Activated CD8-positive, alpha-beta memory T cell treated with anti-CD3 and anti-CD28 coated beads, Interleukin-2, amount 10 ng/mL, durations not matched to agents 7 days and 5 days (primary cell): Measurements from ENCODE around the gene CPED1. TPM values are rescaled to one million over a fixed set of nuclear protein-coding genes. Genes with fewer than 3 reads are reported as not detected.

Experiments used
- ATAC-seq: fragments of 150-1000 bp; cut with Tn5 transposase; one replicate; pipeline ENCODE4 v1.10.0; 2021; ENCODE audit warnings: moderate library complexity
- CTCF ChIA-PET: fragments of 350-600 bp; sonication (Branson Sonifier 250); formaldehyde crosslinking; loops from one replicate; lab custom pipeline; 2021; ENCODE audit warnings: antibody characterized with exemption; lab: Charles Lee
- DNase-seq: peaks from one replicate; pipeline ENCODE4 v3.0.0-alpha.2; 2020
- H3K27ac Mint-ChIP-seq: one replicate; pipeline ENCODE4 v1.8.0; 2021; ENCODE audit warnings: mild to moderate bottlenecking, mixed read lengths
- H3K27me3 Mint-ChIP-seq: one replicate; pipeline ENCODE4 v1.8.0; 2021; ENCODE audit warnings: mixed read lengths
- H3K36me3 Mint-ChIP-seq: one replicate; pipeline ENCODE4 v1.8.0; 2021; ENCODE audit warnings: mild to moderate bottlenecking, mixed read lengths
- H3K4me1 Mint-ChIP-seq: one replicate; pipeline ENCODE4 v1.8.0; 2021; ENCODE audit warnings: mixed read lengths
- H3K4me3 Mint-ChIP-seq: one replicate; pipeline ENCODE4 v1.8.0; 2021; ENCODE audit warnings: mild to moderate bottlenecking, moderate library complexity, mixed read lengths
- H3K9me3 Mint-ChIP-seq: one replicate; pipeline ENCODE4 v1.8.0; 2022; ENCODE audit warnings: low read depth, mixed read lengths
- total RNA-seq, 2 experiments: library from RNA; stranded (reverse); gene quantifications; one replicate each; pipeline ENCODE4 v1.2.3, GENCODE V29; 2021

Gene CPED1
- total RNA-seq, 2 experiments from 2014 or later: 0.16 TPM; not detected in 1

DNA sequence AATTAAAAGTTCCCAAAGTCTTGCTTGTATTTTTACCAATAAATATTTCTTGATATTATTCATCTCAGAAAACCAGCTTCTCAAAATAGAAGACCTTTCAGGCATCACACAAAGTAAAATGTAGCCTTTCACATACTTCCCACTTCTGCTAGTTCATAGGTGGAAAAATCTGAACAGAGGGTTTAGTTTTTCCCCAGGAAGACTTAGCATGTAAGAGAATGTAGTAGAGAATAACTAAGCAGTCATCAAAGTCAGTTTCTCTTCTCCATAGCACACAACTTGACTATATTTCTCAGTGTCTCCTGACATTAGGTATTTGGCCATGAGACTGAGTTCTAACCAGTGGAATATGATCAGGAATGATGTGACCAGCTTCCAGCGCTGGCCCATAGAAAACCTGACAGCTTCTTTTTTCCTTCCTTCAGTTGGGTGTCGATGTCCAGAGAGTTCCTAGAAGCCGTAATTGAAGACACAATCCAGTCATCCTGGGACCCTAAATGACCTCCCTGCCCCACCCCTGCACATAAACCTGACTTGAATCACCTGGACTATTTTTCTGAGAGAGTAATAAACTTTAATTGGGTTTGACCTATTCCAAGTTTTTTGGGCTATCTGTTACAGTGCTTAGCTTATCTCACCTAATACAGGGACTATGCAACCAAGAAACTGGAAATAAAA, 272.8 kb downstream of the CPED1 start:
- Mint-ChIP-seq H3K27me3 (peaks cover 19% of the 10 kb centered on the region), H3K27ac (no peak overlapping the region), H3K9me3 (no peaks in the 10 kb centered on the region), H3K36me3 (no peaks in the 10 kb centered on the region), H3K4me3 (no peak overlapping the region), H3K4me1 (no peaks in the 10 kb centered on the region)
- ATAC-seq: no peak
- no peak for DNase-seq
- CTCF ChIA-PET: no interaction called here

DNA sequence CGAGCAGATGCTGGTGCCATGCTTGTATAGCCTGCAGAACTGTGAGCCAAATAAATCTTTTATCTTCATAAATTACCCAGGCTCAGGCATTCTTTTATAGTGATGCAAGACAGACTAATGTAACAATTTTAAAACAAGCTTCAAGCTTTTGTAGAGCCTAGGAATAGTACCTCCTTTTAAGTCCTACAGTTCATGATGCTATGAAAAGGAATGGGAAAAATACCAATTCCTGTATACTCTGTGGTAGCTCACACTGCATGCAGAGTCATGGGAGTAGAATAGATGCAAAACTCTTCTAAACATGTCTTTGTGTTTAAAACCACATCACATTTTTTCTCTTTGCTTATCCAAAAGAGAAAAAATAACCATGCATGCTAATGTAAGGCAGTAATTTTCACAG, 273.7 kb downstream of the CPED1 start:
- no peak for DNase-seq
- CTCF ChIA-PET: no interaction called here
- Mint-ChIP-seq H3K9me3 (no peaks in the 10 kb centered on the region), H3K27me3 (peaks cover 22% of the 10 kb centered on the region), H3K36me3 (no peaks in the 10 kb centered on the region), H3K4me1 (no peaks in the 10 kb centered on the region), H3K27ac (no peak overlapping the region), H3K4me3 (no peak overlapping the region)
- no peak for ATAC-seq

DNA sequence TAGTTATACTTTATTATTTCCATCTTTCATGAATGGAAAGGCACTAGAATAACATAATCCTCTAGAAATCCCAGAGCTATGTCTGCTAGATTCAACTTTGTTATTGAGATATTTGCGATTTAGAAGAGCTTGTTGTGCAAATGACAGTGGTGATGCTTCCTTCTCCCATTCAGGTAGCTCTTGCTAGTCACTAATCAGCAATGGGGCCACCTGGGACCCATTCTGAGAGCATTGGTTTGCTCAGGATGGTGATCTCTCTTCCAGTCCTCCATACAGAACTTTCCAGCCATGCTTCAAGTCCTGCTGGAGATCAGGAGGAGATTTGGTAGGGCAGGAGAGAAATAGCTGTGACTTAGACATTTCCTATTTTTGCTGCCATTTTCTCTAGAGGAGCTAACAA, 274.5 kb downstream of the CPED1 start:
- Mint-ChIP-seq H3K4me1 (no peaks in the 10 kb centered on the region), H3K27ac (no peak overlapping the region), H3K4me3 (no peak overlapping the region), H3K36me3 (no peaks in the 10 kb centered on the region), H3K27me3 (peaks cover 22% of the 10 kb centered on the region), H3K9me3 (no peaks in the 10 kb centered on the region)
- CTCF ChIA-PET: no interaction called here
- no peak for ATAC-seq
- DNase-seq: no peak

DNA sequence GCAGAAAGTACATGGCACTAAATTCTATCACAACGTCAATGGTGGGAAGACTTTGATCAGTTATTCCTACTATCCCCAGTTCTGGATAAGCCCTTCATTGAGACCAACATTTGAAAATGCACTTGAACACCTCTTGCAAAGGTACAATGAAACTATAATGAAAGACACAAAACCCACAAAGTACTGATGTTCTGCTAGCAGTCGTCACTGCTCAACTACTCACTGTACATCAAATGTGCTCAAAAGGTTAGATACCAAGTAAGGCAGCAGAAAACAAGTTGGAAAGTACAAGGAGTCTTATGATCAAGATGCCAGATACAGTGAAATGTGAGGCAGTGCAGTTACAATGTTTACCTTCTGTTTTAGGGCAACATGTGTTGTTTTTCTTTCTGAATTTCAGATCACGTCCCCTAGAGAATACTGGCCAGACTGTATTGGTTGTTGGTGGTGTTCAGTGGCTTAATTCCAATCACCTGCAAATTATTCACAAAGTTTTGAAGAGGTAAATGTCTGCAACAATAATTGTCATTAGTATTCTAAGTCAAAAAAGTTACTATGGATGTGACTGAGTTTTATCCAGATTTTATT, 277.9 kb downstream of the CPED1 start:
- DNase-seq (no peak), ATAC-seq (no peak)
- Mint-ChIP-seq H3K27ac (no peak overlapping the region), H3K9me3 (no peaks in the 10 kb centered on the region), H3K4me3 (no peak overlapping the region), H3K27me3 (peaks cover 39% of the 10 kb centered on the region), H3K36me3 (no peaks in the 10 kb centered on the region), H3K4me1 (no peaks in the 10 kb centered on the region)
- CTCF ChIA-PET: no interaction called here

DNA sequence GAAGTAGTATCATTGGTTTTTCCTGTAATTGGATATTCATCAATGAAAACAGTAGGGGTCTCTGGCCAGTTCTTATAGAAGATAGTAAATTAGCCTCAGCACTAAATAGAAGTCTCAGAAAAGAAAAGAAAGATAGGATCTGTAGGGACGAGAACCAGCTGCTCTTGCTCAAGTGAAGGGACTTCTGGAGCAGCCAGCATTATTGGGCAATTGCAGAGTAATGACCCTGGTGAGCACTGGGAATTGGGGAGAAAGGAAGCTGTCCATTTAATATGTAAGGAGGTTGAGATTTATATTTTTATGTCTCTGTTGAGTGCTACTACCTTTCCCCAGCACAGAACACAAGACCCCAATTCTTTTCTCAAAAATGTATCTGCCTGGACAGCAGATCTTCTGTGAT, 279.1 kb downstream of the CPED1 start:
- Mint-ChIP-seq H3K27ac (no peak overlapping the region), H3K9me3 (no peaks in the 10 kb centered on the region), H3K36me3 (no peaks in the 10 kb centered on the region), H3K4me1 (no peaks in the 10 kb centered on the region), H3K27me3 (peaks cover 42% of the 10 kb centered on the region), H3K4me3 (no peak overlapping the region)
- DNase-seq: no peak
- ATAC-seq: no peak
- CTCF ChIA-PET: no interaction called here

DNA sequence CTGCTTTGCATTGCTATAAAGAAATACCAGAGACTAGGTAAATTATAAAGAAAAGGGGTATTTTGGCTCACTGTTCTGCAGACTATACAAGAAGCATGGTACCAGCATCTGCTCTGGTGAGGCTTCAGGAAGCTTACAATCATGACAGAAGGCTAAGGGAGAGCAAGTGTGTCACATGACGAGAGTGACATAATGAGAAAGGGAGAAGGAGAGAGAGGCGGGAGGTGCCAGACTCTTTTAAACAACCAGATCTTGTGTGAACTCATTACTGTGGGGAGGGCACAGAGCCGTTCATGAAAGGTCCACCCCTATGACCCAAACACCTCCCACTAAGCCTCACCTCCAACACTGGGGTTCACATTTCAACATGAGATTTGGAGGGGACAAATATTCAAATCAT, 281.3 kb downstream of the CPED1 start:
- Mint-ChIP-seq H3K36me3 (no peaks in the 10 kb centered on the region), H3K27ac (no peak overlapping the region), H3K9me3 (no peaks in the 10 kb centered on the region), H3K4me1 (no peaks in the 10 kb centered on the region), H3K27me3 (peaks cover 56% of the 10 kb centered on the region), H3K4me3 (no peak overlapping the region)
- ATAC-seq: no peak
- CTCF ChIA-PET: no interaction called here
- no peak for DNase-seq

DNA sequence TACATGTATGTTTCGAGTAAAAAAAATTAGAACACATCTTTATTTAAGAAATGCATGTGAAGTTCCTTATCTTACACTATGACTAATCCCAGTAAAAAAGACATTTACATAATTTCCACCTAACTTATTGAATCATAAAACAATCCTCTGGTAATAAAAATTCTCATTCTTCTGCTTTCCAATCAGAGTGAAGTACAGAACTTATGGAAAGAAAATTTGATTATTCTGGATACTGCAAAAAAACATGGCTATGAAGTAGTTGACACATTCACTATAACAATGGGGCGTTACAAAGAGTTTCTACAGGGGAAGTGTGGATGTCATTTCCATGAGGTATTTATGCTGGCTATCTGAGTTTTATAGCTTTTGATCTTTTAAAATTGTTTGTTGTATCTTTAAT, 282.6 kb downstream of the CPED1 start:
- no peak overlapping the region for H3K27ac Mint-ChIP-seq
- H3K4me3 Mint-ChIP-seq: no peak overlapping the region
- H3K27me3 Mint-ChIP-seq: peaks cover 55% of the 10 kb centered on the region
- no peaks in the 10 kb centered on the region for H3K9me3 Mint-ChIP-seq
- DNase-seq: no peak
- H3K4me1 Mint-ChIP-seq: no peaks in the 10 kb centered on the region
- peaks cover under 1% of the 10 kb centered on the region for H3K36me3 Mint-ChIP-seq
- CTCF ChIA-PET: no interaction called here
- no peak for ATAC-seq

DNA sequence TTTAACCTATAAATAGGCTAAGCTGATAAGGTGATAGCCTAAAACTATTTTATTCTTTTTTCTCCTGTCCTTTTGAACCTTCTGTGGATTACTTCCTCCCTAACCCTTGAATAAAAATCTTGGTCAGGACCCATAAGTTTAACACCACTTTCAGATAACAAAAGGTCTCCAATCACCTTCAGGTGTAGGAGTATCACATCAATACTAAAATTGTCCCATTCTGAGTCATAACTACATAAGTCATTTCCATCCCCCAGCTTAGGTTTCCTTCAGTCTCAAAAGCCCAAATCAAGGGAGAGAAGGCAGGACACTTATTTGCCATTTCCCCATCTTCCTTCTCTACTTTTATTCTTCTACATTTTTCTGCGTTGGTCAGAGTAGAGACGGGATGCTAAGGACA, 283.4 kb downstream of the CPED1 start:
- H3K4me3 Mint-ChIP-seq: no peak overlapping the region
- peaks cover 1% of the 10 kb centered on the region for H3K36me3 Mint-ChIP-seq
- H3K27me3 Mint-ChIP-seq: peaks cover 58% of the 10 kb centered on the region
- ATAC-seq (no peak), DNase-seq (no peak)
- CTCF ChIA-PET: no interaction called here
- no peaks in the 10 kb centered on the region for H3K4me1 Mint-ChIP-seq
- H3K9me3 Mint-ChIP-seq: no peaks in the 10 kb centered on the region
- H3K27ac Mint-ChIP-seq: no peak overlapping the region

DNA sequence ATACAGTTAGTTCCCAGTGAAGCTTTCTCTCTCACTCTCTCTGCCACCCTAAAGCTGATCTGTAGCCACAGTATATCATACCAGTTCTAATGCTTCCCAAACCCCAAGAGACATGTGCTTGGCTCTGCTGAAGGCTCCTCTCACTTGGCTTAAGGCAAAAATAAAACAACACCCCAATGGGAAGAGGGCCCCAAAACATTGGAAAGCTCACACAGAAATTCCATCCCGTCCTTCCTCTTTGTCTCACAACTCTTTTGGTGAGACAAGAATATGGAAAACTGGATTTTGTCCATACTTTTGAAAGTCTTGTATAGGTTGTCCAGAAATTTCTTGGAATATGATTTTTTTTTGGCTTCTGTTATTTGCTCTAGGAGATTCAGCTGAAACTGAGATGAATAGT, 284.2 kb downstream of the CPED1 start:
- Mint-ChIP-seq H3K27me3 (peaks cover 61% of the 10 kb centered on the region), H3K4me1 (no peaks in the 10 kb centered on the region), H3K4me3 (no peak overlapping the region), H3K27ac (no peak overlapping the region), H3K9me3 (no peaks in the 10 kb centered on the region), H3K36me3 (peaks cover 1% of the 10 kb centered on the region)
- CTCF ChIA-PET: no interaction called here
- ATAC-seq: no peak
- no peak for DNase-seq

DNA sequence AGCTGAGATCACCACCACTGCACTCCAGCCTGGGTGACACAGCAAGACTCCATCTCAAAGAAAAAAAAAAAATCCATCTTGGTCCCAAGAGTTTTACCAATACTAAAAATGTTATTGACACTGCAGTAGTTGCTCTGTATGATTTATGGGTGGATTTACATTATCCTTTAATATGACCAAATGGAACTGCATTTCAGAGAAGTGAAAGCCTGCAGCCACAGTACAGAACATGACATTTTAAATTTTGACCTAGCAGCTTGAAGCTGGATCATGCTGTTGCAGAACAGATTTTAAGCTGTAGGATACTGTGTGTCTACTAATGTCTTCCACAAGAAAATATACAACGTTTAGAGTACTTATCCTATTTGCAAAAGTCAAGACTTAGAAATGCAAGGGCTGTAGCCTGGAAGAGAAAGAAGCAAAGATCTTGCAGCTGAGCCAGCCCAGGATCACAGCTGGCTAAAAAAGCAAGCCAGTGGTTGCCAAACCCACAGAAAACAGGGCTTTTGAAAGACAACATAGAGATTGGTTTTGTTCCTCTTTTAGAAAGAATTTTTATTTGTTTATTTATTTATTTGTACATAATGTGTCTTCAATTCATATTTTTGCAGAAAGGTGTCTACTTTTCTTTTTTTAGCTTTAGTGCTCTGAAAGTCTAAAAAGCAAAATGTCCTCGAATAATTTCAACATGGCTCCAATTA, 285.1 kb downstream of the CPED1 start:
- H3K4me3 Mint-ChIP-seq: no peak overlapping the region
- CTCF ChIA-PET: no interaction called here
- H3K27me3 Mint-ChIP-seq: peaks cover 68% of the 10 kb centered on the region

DNA sequence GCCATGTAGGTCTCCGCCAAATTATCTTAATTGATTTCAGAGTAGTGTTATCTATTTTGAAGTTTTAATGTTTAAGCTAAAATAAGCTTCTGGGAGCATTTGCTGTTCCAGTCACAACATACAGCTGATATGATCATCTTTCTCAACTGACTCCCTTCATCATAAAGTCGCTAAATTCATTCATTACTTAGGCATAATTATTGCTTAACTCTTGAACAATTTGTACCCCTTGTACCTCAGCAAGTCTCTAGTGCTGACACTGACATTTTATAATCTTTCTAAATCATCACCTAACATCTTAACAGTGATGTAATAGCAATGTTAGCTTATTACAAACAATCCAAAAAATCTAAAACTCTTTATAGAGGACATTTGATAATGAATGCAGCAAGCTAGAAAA, 286.0 kb downstream of the CPED1 start:
- Mint-ChIP-seq H3K9me3 (no peaks in the 10 kb centered on the region), H3K27me3 (peaks cover 66% of the 10 kb centered on the region), H3K36me3 (peaks cover 1% of the 10 kb centered on the region), H3K4me3 (no peak overlapping the region), H3K4me1 (peaks cover 10% of the 10 kb centered on the region), H3K27ac (no peak overlapping the region)
- ATAC-seq: no peak
- no peak for DNase-seq
- CTCF ChIA-PET: no interaction called here

More for the DNA sequence above, 285.1 kb downstream of the CPED1 start:
- ATAC-seq (no peak), DNase-seq (no peak)
- Mint-ChIP-seq H3K36me3 (peaks cover 1% of the 10 kb centered on the region), H3K9me3 (no peaks in the 10 kb centered on the region), H3K27ac (no peak overlapping the region), H3K4me1 (peaks cover 5% of the 10 kb centered on the region)

DNA sequence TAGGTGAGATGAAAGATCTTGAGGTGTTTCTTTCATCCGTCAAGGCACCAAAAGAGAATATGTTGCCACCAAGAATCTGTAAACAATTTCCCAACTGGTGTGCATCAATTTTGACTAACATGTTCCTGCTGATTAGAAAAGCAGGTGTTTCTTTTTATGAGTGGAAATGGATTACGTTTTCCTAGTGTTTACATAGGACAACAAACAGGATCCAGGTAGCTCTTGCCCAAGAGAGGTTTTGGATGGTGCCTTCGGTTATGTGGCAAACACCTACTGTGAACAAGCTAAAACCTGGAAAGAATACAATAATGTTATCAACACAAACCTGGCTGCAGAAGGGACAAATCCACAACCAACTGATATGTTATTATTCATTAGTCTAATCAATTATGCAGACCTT, 286.7 kb downstream of the CPED1 start:
- Mint-ChIP-seq H3K4me1 (peaks cover 13% of the 10 kb centered on the region), H3K36me3 (peaks cover 1% of the 10 kb centered on the region), H3K27me3 (peaks cover 66% of the 10 kb centered on the region), H3K4me3 (no peak overlapping the region), H3K27ac (no peak overlapping the region), H3K9me3 (no peaks in the 10 kb centered on the region)
- CTCF ChIA-PET: no interaction called here
- DNase-seq (no peak), ATAC-seq (no peak)

DNA sequence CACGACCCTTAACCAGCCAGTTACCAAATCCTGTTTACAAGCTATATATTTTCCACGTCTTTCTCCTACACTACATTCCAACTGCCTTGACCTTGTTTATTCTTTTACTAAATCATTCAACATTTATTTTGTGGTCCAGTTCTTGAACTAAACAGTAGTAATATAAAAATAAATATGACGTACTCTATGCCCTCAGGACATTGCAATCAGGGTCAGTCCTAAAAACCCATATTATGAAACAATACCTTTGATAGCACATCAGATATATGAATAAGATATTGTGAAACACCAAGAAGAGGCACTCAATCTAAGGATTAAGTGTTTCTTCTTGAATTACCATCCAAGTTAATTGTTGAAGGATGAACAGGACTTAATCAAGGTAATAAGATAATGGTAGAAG, 287.8 kb downstream of the CPED1 start:
- Mint-ChIP-seq H3K27me3 (peaks cover 72% of the 10 kb centered on the region), H3K9me3 (no peaks in the 10 kb centered on the region), H3K27ac (no peak overlapping the region), H3K4me1 (peaks cover 13% of the 10 kb centered on the region), H3K4me3 (no peak overlapping the region), H3K36me3 (peaks cover 1% of the 10 kb centered on the region)
- ATAC-seq (no peak), DNase-seq (no peak)
- CTCF ChIA-PET: no interaction called here
